Brain microvascular endothelial cell (primary cell): ENCODE data around the gene PIEZO1.
A peak's percentile ranks its signal among the peaks of the same experiment; 100 is the strongest.

Source experiments
- DNase-seq: peaks from one replicate; pipeline ENCODE4 v3.0.0-alpha.2; 2020
- H3K27ac ChIP-seq: fragments of 250-450 bp; sonication (Bioruptor Pico); 2 replicates; pipeline ENCODE4 v1.5.1; 2020; ENCODE audit warnings: mild to moderate bottlenecking, moderate library complexity
- H3K27me3 ChIP-seq: fragments of 250-450 bp; sonication (Bioruptor Pico); replicated peaks from 2 replicates; pipeline ENCODE4 v1.5.1; 2020; ENCODE audit warnings: mild to moderate bottlenecking
- H3K36me3 ChIP-seq: fragments of 250-450 bp; sonication (Bioruptor Pico); replicated peaks from 2 replicates; pipeline ENCODE4 v1.5.1; 2020; ENCODE audit warnings: mild to moderate bottlenecking
- H3K4me3 ChIP-seq: 2 replicates; pipeline ENCODE4 v1.5.1; 2011; ENCODE audit warnings: low read depth, mild to moderate bottlenecking, control low read depth, low read length, moderate library complexity
- CTCF ChIP-seq: IDR thresholded peaks from 2 replicates; pipeline ENCODE4 v1.5.1; 2011; ENCODE audit warnings: low read depth, mild to moderate bottlenecking, moderate library complexity, low read length, control low read depth, inconsistent platforms; ENCODE audit errors: missing control alignments
- in situ Hi-C: cut with HindIII; loops from 2 replicates; pipeline ENCODE4 v1.10.0; 2017; ENCODE audit warnings: low sequenced_read_pairs, low pct_ligation_motif_present

Gene PIEZO1

GRCh38 chr16:88716201-88716600, 68.8 kb downstream of the PIEZO1 start:
- Histone ChIP-seq H3K27ac (no peak overlapping the region), H3K4me3 (no peak overlapping the region), H3K36me3 (peaks cover 73% of the 10 kb centered on the region), H3K27me3 (no peaks in the 10 kb centered on the region)
- in situ Hi-C loops = no loop called here
- TF ChIP-seq CTCF = no peak
- no peak for DNase-seq

GRCh38 chr16:88715312-88716190, 69.5 kb downstream of the PIEZO1 start:
- TF ChIP-seq CTCF = no peak
- DNase-seq = no peak
- peaks cover 67% of the 10 kb centered on the region for H3K36me3 ChIP-seq
- H3K27ac ChIP-seq = no peak overlapping the region
- no peak overlapping the region for H3K4me3 ChIP-seq
- H3K27me3 ChIP-seq = no peaks in the 10 kb centered on the region
- in situ Hi-C loops = no loop called here

DNA sequence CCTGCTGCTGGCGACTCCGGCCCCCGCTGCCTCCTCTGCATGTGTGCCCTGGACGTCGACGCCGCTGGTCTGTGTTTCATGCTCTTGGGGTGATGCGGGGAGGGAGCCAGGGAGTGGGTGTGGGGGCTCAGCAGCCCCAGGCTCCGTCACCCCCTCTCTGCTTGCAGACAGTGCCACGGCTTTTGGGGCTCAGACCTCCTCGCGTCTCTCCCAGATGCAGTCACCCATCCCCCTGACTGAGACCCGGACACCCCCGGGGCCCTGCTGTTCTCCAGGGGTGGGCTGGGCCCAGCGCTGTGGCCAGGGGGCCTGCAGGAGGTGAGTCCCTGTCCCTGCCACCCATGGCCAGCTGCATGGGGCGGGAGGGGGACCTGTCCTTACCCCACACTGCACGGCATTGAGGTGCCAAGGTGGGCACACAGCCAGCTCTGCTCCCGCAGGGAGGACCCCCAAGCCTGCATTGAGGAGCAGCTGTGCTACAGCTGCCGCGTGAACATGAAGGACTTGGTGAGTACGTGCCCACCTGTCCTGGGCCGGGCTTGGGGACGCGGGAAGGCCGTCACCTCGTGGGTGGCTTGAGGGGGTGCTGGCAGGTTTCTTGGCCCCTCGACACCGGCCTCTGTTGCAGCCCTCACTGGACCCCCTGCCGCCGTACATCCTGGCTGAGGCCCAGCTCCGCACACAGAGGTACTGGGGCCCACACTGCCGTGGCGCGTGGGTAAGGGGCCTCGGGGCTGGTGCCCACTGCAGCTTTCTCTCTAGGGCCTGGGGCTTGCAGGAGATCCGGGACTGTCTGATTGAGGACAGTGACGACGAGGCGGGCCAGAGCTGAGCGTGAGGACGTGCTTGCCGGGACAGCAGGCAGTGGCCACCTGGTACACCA, 70.4 kb downstream of the PIEZO1 start:
- DNase-seq = no peak
- in situ Hi-C loops = no loop called here
- TF ChIP-seq CTCF = no peak
- H3K4me3 ChIP-seq = no peak overlapping the region
- no peak overlapping the region for H3K27ac ChIP-seq
- H3K27me3 ChIP-seq = no peaks in the 10 kb centered on the region
- peaks cover 60% of the 10 kb centered on the region for H3K36me3 ChIP-seq

DNA sequence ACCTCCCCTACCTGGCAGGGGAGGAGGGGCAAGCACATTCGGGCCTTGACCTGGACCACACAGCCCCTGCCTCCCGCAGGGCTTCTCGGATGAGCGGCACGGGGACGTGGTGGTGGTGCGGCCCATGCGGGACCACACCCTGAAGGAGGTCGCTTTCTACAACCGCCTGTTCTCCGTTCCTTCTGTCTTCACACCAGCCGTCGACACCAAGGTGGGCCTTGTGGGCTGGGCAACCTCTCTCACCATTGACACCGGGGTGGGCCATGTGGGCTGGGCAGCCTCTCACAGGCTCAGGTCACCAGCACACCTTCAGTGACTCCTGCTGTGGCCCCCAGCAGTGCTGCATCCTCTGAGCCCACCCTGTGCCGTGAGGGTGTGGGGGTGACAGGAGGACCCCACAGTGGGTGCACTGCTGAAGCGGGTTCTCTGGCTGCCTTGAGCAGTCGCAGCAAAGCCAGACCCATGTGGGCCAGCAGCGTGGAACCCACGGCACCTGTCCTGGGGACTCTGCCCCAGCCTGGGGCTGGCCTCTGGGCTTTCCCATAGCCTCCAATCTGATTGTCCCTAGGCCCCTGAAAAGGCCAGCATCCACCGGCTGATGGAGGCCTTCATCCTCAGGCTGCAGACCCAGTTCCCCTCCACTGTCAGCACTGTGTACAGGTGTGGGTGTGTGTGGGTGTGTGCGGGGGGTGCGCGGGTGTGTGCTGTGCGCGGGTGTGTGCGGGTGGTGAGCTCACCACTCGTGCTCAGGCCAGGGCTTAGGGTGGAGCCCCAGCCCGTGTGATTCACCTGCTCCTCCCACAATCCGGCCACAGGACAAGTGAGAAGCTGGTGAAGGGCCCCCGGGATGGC, 71.2 kb downstream of the PIEZO1 start:
- TF ChIP-seq CTCF = no peak
- in situ Hi-C loops = no loop called here
- peak; percentile 20 for DNase-seq
- H3K27ac ChIP-seq = no peak overlapping the region
- peaks cover 51% of the 10 kb centered on the region for H3K36me3 ChIP-seq
- H3K4me3 ChIP-seq = no peak overlapping the region
- no peaks in the 10 kb centered on the region for H3K27me3 ChIP-seq

GRCh38 chr16:88713054-88713453, 72.0 kb downstream of the PIEZO1 start:
- Histone ChIP-seq H3K27ac (no peak overlapping the region), H3K27me3 (no peaks in the 10 kb centered on the region), H3K4me3 (no peak overlapping the region), H3K36me3 (peaks cover 46% of the 10 kb centered on the region)
- DNase-seq = no peak
- in situ Hi-C loops = no loop called here
- no peak for TF ChIP-seq CTCF
